Peyer's patch (tissue), 4 donors: ENCODE measurements around the gene SH3BGRL3.

Experiments
- POLR2A ChIP-seq, 2 donors: fragments of 450-650 bp; IDR thresholded peaks; one replicate each; pipeline ENCODE4 v1.5.1; 2017; ENCODE audit warnings: antibody characterized with exemption in 2 of 2, mild to moderate bottlenecking in 2 of 2, moderate library complexity in 2 of 2
- TF ChIP-seq, protein P1 (sequence below), 6 experiments: fragments of 450-650 bp in 4 of 6; fragments of 200-600 bp in 2 of 6; sonication (generic) in 1 of 6; IDR thresholded peaks; one replicate each; pipeline ENCODE4 v1.5.1; 2017 to 2019; ENCODE audit warnings: antibody characterized with exemption in 6 of 6, mild to moderate bottlenecking in 3 of 6, moderate library complexity in 1 of 6

DNA sequence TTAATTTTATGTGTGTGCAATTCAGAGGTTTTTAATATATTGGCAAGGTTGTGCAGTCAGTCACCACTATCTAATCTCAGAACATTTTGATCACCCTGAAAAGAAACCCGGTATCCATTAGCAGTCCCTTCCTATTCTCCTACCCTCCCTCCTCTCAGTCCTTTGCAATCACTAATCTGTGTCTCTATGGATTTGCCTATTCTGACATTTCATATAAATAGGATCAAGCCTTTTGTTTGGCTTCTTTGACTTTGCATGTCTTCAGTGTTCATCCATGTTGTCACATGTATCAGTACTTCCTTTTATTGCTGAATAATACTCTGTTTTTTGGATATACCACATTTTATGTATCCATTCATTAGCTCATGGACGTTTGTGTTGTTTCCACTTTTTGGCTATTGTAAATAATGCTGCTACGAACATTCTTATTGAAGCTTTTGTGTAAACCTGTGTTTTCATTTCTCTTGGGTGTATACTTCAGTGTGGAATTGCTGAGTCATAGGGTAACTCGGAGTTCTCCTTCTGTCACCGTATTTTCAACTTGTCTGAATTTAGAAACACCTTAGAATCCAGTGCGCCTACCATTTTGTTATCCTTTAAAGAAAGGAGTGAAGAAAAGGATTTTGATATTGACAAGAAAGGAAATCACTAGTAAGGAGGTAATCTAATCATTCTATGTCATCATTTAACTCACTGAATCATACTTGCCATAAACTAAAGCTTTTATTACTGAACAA lies 42.5 kb upstream of the SH3BGRL3 start:
- TF ChIP-seq, protein P1, sequence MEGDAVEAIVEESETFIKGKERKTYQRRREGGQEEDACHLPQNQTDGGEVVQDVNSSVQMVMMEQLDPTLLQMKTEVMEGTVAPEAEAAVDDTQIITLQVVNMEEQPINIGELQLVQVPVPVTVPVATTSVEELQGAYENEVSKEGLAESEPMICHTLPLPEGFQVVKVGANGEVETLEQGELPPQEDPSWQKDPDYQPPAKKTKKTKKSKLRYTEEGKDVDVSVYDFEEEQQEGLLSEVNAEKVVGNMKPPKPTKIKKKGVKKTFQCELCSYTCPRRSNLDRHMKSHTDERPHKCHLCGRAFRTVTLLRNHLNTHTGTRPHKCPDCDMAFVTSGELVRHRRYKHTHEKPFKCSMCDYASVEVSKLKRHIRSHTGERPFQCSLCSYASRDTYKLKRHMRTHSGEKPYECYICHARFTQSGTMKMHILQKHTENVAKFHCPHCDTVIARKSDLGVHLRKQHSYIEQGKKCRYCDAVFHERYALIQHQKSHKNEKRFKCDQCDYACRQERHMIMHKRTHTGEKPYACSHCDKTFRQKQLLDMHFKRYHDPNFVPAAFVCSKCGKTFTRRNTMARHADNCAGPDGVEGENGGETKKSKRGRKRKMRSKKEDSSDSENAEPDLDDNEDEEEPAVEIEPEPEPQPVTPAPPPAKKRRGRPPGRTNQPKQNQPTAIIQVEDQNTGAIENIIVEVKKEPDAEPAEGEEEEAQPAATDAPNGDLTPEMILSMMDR (IDR thresholded peaks at IDR 0.05) = no peak
- TF ChIP-seq POLR2A (IDR thresholded peaks at IDR 0.05) = no peak
